UCSD-AML1 (cell line): ENCODE results near the gene TRH.
"Not testable (repeated sequence)": the region's sequence is repeated elsewhere in the genome, so short reads cannot be mapped to it uniquely, and the experiment has no call there.

ENCODE experiments used
- DNase-seq: peaks from one replicate; lab custom pipeline; 2025; ENCODE audit not compliant: unreplicated experiment; lab: John Stamatoyannopoulos, UW

Gene TRH

DNA sequence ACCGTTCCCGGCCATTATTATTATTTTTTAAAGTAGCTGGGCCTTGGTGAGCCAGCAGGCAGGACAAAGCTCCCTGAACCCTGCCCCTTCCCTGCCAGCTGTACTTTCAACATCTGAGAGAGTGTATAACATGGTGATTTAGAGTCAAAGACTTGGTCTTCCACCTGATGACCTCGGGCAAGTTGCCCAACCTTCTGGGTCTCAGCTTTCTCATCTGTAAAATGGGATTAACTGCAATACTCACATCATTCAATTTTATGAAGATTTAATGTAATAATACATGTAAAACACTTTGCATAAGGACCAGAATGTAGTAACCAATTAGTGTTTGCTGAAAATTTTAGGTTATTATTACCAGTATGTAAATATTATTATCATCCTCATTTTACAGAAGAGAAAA is 11.9 kb upstream of the TRH start:
- DNase-seq: no peak

DNA sequence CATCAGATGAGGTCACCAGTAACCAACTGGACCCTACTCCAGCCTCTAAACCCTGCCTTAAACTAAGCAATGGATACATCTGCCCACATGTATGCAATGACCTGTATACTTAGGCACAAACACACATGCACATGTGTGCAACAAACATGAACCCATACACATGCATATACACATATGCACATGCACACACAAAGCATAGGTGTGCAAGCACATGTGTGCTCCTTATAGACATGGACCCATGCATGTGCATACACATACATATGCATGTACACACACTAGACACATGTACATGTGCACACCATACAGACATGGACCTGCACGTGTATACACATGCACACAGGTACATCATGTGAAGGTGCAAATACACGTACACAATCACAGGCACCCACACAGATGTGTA is 8.6 kb upstream of the TRH start:
- DNase-seq: no peak

- no peak for DNase-seq
Measured at GRCh38 chr3:129966876-129967275, 7.6 kb upstream of the TRH start.

GRCh38 chr3:129967761-129968160 is 6.8 kb upstream of the TRH start:
- no peak for DNase-seq

- no peak for DNase-seq
Measured at GRCh38 chr3:129971351-129972052, 3.0 kb upstream of the TRH start.

- DNase-seq: no peak
Measured at GRCh38 chr3:129972301-129972700, 2.2 kb upstream of the TRH start.

DNA sequence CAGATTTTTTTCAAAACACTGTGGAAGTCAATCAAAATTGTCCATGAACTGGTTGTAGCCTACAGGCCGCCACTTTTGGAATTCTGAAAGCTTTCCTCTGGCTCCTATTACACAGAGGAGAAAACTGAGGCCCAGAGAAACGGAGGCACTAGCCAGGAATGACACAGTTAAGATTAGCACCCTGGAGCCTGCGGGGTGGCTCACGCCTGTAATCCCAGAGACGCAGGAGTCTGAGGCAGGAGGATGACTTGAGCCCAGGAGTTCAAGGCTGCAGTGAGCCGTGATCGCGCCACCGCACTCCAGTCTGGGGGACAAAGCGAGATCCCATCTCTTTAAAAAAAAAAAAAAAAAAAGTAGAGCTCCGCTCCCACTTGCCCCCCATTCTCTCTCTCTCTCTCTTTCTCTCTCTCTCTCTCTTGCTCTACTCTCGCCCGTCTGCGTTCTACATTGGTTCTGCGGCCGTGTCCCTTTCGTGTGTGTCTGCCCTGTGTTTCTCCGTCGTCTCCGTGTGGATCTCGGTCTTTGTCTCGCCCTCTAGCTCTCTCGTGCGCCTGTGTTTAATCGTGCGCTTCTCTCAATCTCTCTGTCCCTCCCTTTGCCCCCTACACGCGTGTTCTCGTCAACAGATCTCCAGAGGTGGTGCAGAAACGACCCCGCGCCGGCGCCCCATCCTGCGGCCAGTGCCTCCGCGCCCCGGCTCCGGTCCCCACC is 512 bp upstream of the TRH start:
- no peak for DNase-seq

- DNase-seq: no peak
Measured at GRCh38 chr3:129974833-129975704, 549 bp downstream of the TRH start.

DNA sequence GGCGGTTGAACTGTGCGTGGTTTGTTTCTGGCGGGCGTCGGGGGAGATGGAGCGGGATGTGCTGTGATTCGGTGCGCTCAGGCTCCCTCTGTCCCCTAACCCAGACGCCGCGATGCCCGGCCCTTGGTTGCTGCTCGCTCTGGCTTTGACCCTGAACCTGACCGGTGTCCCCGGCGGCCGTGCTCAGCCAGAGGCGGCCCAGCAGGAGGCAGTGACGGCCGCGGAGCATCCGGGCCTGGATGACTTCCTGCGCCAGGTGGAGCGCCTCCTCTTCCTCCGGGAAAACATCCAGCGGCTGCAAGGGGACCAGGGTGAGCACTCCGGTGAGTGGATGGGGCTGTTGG is 1.2 kb downstream of the TRH start:
- DNase-seq: no peak

DNA sequence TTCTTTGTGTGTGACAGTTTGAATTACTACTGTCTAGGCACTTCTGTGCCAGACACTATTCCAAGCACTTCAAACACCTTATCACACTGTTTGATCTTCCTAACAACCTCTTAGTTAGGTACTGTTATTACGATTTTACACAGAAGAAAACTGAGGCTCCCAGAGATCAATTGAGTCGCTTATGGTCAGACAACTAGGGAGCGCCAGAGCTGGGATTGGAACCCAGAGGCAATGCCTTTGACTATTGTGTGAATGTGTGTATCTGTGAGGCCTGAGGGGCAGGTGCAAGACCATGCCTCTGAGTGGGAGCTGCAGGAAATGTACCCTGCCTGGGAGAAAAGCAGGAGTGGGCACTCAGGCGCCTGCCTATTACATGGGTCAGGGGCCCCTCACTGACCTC is 1.8 kb downstream of the TRH start:
- DNase-seq: no peak

GRCh38 chr3:129978123-129978522 is 3.6 kb downstream of the TRH start:
- no peak for DNase-seq

GRCh38 chr3:129979905-129980304 is 5.4 kb downstream of the TRH start:
- DNase-seq: no peak

- no peak for DNase-seq
Measured at GRCh38 chr3:129983561-129983960, 9.0 kb downstream of the TRH start.

- no peak for DNase-seq
Measured at GRCh38 chr3:129984125-129984524, 9.6 kb downstream of the TRH start.

DNA sequence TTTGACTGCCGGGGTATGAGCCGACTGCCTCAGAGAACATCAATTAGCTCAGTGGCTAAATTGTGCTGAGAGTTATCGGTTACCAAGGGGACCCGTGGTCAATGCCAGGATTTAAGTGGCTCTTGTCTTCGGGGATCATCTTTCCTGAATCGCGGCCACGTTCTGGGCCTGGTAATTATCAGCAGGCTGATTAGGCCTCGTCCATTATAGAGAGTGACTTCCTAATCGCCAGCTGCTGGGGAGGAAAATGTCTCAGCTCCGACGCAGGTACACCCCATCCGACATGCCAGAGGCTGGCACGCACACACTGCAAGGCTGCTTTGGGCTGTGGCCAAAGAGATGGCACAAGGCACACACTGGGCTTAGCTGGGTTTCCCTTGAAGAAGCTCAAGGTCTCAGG is 10.6 kb downstream of the TRH start:
- no peak for DNase-seq

DNA sequence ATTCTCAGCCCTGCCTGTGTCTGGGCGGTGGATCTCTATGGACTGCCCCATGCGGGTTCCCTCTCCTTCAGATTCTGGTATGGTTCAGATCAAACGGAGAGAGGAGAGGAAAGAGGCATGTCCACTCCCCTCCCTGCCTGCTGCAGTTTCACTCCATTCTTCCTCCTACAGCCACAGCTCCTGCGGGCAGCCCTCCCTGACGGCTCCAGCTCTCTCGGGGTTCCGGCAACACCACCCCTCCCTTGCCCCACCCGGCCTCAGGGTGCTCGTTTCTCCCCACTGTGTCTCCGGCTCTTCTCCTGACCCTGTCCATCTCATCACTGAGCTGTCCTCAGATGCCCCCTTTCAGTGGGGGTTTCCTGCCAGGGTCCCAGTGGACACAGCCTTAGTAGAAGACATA is 13.9 kb downstream of the TRH start:
- no peak for DNase-seq

DNA sequence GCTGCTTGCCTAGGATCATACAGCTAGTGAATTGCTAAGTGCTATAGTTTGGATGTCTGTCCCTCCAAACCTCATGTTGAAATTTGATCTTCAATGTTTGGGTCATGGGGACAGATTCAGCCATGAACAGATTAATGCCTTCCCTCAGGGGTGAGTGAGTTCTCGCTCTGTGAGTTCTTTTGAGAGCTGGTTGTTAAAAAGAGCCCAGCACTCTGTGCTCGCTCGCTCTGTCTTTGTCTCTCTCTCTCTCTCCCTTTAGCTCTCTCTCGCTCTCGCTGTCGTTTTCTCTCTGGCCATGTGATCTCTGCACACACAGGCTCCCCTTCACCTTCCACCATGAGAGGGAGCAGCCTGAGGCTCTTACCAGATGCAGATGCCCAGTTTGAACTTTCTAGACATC is 14.9 kb downstream of the TRH start:
- no peak for DNase-seq

DNA sequence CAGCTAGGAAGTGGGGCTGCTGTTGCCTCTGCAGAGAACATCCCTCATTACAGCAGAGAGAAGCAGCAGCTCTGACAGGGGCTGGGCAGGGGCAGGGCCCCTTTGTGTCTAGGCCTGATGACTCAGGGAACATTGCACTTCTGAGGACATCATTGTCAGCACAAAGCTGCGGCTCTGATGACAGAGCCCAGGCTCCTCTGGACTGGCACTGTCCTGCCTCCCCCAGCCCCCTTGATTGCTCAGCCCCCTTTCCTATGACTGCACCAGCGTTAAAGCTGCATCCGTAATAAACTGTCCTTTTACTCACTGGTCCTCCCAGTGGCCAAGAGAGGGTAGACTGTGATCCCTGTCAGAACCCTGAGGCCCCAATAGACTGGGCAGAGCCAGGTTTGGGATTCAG is 18.3 kb downstream of the TRH start:
- no peak for DNase-seq

GRCh38 chr3:129994883-129995559 is 20.5 kb downstream of the TRH start:
- no peak for DNase-seq

- DNase-seq: no peak
Measured at GRCh38 chr3:129996073-129996472, 21.6 kb downstream of the TRH start.

DNA sequence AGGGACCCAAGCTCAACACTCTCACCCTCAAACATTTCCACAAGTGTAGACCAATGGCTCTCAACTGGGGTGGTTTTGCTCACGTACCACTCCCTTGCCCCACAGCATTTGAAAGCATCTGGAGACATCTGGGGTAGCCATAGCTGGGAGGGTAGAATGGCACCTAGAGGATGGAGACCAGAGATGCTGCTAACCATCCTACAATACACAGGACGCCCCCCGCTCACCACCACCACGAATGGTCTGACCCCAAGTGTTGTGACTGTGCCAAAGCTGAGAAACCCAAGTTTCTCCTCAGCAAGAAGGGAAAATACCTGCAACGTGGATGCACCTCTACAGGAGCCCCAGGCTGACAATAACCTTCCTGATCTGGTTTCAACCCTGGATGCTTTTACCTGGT is 24.7 kb downstream of the TRH start:
- DNase-seq: not testable (repeated sequence)
